ENCODE measurements around the gene ING3.
"Not testable (repeated sequence)": the region's sequence is repeated elsewhere in the genome, so short reads cannot be mapped to it uniquely, and the experiment has no call there.

The ING3 gene

GRCh38 chr7:120949998-120950538 lies 509 bp upstream of the ING3 start:
- no peak for DNase-seq (ENCODE audit: low read depth in 3 of 3, low spot score in 1 of 3)

GRCh38 chr7:120951309-120951699 lies 727 bp downstream of the ING3 start:
- DNase-seq (ENCODE audit: low read depth in 3 of 3, low spot score in 1 of 3) = no peak

GRCh38 chr7:120951826-120952225 lies 1.2 kb downstream of the ING3 start:
- DNase-seq (ENCODE audit: low read depth in 3 of 3, low spot score in 1 of 3) = no peak

- DNase-seq (ENCODE audit: low read depth in 3 of 3, low spot score in 1 of 3) = no peak
Observed at GRCh38 chr7:120955577-120956149, 5.1 kb downstream of the ING3 start.

GRCh38 chr7:120959929-120960484 lies 9.4 kb downstream of the ING3 start:
- DNase-seq (ENCODE audit: low read depth in 3 of 3, low spot score in 1 of 3) = no peak

- no peak for DNase-seq (ENCODE audit: low read depth in 3 of 3, low spot score in 1 of 3)
Observed at GRCh38 chr7:120960714-120961113, 10.1 kb downstream of the ING3 start.

GRCh38 chr7:120961638-120962173 lies 11.1 kb downstream of the ING3 start:
- DNase-seq (ENCODE audit: low read depth in 3 of 3, low spot score in 1 of 3) = no peak

GRCh38 chr7:120964088-120964487 lies 13.5 kb downstream of the ING3 start:
- no peak for DNase-seq (ENCODE audit: low read depth in 3 of 3, low spot score in 1 of 3)

GRCh38 chr7:120966961-120967360 lies 16.4 kb downstream of the ING3 start:
- no peak for DNase-seq (ENCODE audit: low read depth in 3 of 3, low spot score in 1 of 3)

GRCh38 chr7:120973849-120974248 lies 23.3 kb downstream of the ING3 start:
- no peak for DNase-seq (ENCODE audit: low read depth in 3 of 3, low spot score in 1 of 3)

- no peak for DNase-seq (ENCODE audit: low read depth in 3 of 3, low spot score in 1 of 3)
Observed at GRCh38 chr7:120979765-120980499, 29.4 kb downstream of the ING3 start.

GRCh38 chr7:120981117-120981516 lies 30.5 kb downstream of the ING3 start:
- DNase-seq (ENCODE audit: low read depth in 3 of 3, low spot score in 1 of 3) = no peak

- DNase-seq (ENCODE audit: low read depth in 3 of 3, low spot score in 1 of 3) = no peak
Observed at GRCh38 chr7:120981888-120982615, 31.5 kb downstream of the ING3 start.

- DNase-seq (ENCODE audit: low read depth in 3 of 3, low spot score in 1 of 3) = not testable (repeated sequence)
Observed at GRCh38 chr7:120983592-120983991, 33.0 kb downstream of the ING3 start.

- DNase-seq (ENCODE audit: low read depth in 3 of 3, low spot score in 1 of 3) = no peak
Observed at GRCh38 chr7:120984406-120984805, 33.8 kb downstream of the ING3 start.

GRCh38 chr7:120985130-120985758 lies 34.7 kb downstream of the ING3 start:
- no peak for DNase-seq (ENCODE audit: low read depth in 3 of 3, low spot score in 1 of 3)

- no peak for DNase-seq (ENCODE audit: low read depth in 3 of 3, low spot score in 1 of 3)
Observed at GRCh38 chr7:120985839-120986238, 35.3 kb downstream of the ING3 start.

- DNase-seq (ENCODE audit: low read depth in 3 of 3, low spot score in 1 of 3) = no peak
Observed at GRCh38 chr7:120986650-120987049, 36.1 kb downstream of the ING3 start.

- DNase-seq (ENCODE audit: low read depth in 3 of 3, low spot score in 1 of 3) = no peak
Observed at GRCh38 chr7:120987280-120987679, 36.7 kb downstream of the ING3 start.

- DNase-seq (ENCODE audit: low read depth in 3 of 3, low spot score in 1 of 3) = peak; percentile 66 to 76 (median 68)
Observed at GRCh38 chr7:120987683-120988590, 37.4 kb downstream of the ING3 start.
